GM12892 (cell line): ENCODE data around the gene TMEM120B.

Experiments used
- POLR2A ChIP-seq: IDR thresholded peaks from 2 replicates; pipeline ENCODE4 v1.6.1; 2011; ENCODE audit warnings: low read depth, low read length, control low read depth
- POLR2AphosphoS5 ChIP-seq: IDR thresholded peaks from 2 replicates; pipeline ENCODE4 v1.6.1; 2011; ENCODE audit warnings: low read depth, low read length, control low read depth
- TAF1 ChIP-seq: IDR thresholded peaks from 2 replicates; pipeline ENCODE4 v1.6.1; 2011; ENCODE audit warnings: low read depth, mild to moderate bottlenecking, control low read depth, low read length, borderline replicate concordance

GRCh38 chr12:121775501-121775900 is 62.9 kb downstream of the TMEM120B start:
- TF ChIP-seq POLR2AphosphoS5: no peak
- TF ChIP-seq POLR2A: no peak
- TF ChIP-seq TAF1: no peak
